B cell (primary cell): ENCODE measurements around the gene TMEM203. TPM values are rescaled to one million over a fixed set of nuclear protein-coding genes. Genes with fewer than 3 reads are reported as not detected.

Experiments used
- ATAC-seq: fragments of 200-7000 bp; cut with Tn5 transposase; one replicate; pipeline ENCODE4 v1.10.0; 2021; ENCODE audit warnings: low read depth, mild to moderate bottlenecking, moderate number of reproducible peaks, moderate library complexity
- CTCF ChIA-PET: fragments of 350-600 bp; sonication (Branson Sonifier 250); formaldehyde crosslinking; loops from one replicate; lab custom pipeline; 2021; ENCODE audit warnings: antibody characterized with exemption, inconsistent platforms; lab: Charles Lee
- POLR2A ChIA-PET: fragments of 350-600 bp; sonication (Branson Sonifier 250); formaldehyde crosslinking; loops from one replicate; lab custom pipeline; 2021; ENCODE audit warnings: antibody characterized with exemption; lab: Charles Lee
- DNase-seq: peaks from one replicate; pipeline ENCODE4 v3.0.0; 2013
- H2AFZ ChIP-seq: 2 replicates; pipeline ENCODE4 v1.6.1; 2012; ENCODE audit warnings: mild to moderate bottlenecking, low read depth, low read length; ENCODE audit not compliant: insufficient read depth, poor library complexity, severe bottlenecking
- H3K27ac ChIP-seq, 2 donors: 1 replicate in 1 of 2; 2 replicates in 1 of 2; pipeline ENCODE4 v1.5.1; 2012 to 2013; ENCODE audit warnings: low read length in 2 of 2, mild to moderate bottlenecking in 2 of 2, moderate library complexity in 1 of 2
- H3K27me3 ChIP-seq, 4 experiments: fragments of 200-600 bp in 1 of 4; sonication (generic) in 1 of 4; replicated peaks in 1 of 4; 1 replicate in 2 of 4; 2 replicates in 2 of 4; pipeline versions ENCODE4 v1.6.1 to v1.7.0; 2013 to 2016; ENCODE audit warnings: low read length in 3 of 4, mild to moderate bottlenecking in 2 of 4, mixed read lengths in 1 of 4, moderate library complexity in 1 of 4; ENCODE audit not compliant: insufficient read depth in 4 of 4, control insufficient read depth in 3 of 4; ENCODE audit errors: control extremely low read depth in 1 of 4
- H3K36me3 ChIP-seq, 2 experiments: replicated peaks in 1 of 2; 1 replicate in 1 of 2; 2 replicates in 1 of 2; pipeline versions ENCODE4 v1.6.1 to v1.7.1; 2013; ENCODE audit warnings: low read length in 1 of 2; ENCODE audit not compliant: insufficient read depth in 2 of 2, control insufficient read depth in 1 of 2; ENCODE audit errors: control extremely low read depth in 1 of 2, extremely low read depth in 1 of 2
- H3K4me1 ChIP-seq, 2 donors: fragments of 200-600 bp in 1 of 2; sonication (generic) in 1 of 2; 1 replicate in 1 of 2; 2 replicates in 1 of 2; pipeline versions ENCODE4 v1.5.1 to v1.6.1; 2013 to 2017; ENCODE audit warnings: low read length in 2 of 2; ENCODE audit not compliant: control insufficient read depth in 2 of 2, insufficient read depth in 2 of 2
- H3K4me2 ChIP-seq: replicated peaks from 2 replicates; pipeline ENCODE3; 2012; ENCODE audit warnings: mild to moderate bottlenecking, low read depth, low read length; ENCODE audit not compliant: poor library complexity, severe bottlenecking
- H3K4me3 ChIP-seq, 5 experiments: fragments of 200-600 bp in 1 of 5; sonication (generic) in 1 of 5; 1 replicate in 3 of 5; 2 replicates in 2 of 5; pipeline versions ENCODE4 v1.5.1 to v1.7.0; 2011 to 2016; ENCODE audit warnings: low read length in 4 of 5, mild to moderate bottlenecking in 4 of 5, low read depth in 2 of 5, control low read depth in 1 of 5, moderate library complexity in 1 of 5; ENCODE audit not compliant: insufficient read depth in 1 of 5; ENCODE audit errors: control extremely low read depth in 1 of 5, extremely low read depth in 1 of 5
- H3K79me2 ChIP-seq: fragments of 200-600 bp; sonication (generic); one replicate; pipeline ENCODE4 v1.6.0; 2016; ENCODE audit warnings: low read length; ENCODE audit not compliant: control insufficient read depth, insufficient read depth
- H3K9ac ChIP-seq: fragments of 200-600 bp; sonication (generic); 2 replicates; pipeline ENCODE4 v1.6.1; 2017; ENCODE audit warnings: mild to moderate bottlenecking, low read length, moderate library complexity
- H3K9me3 ChIP-seq, 3 donors: one replicate each; pipeline versions ENCODE4 v1.6.1 to v1.7.1; 2013; ENCODE audit warnings: low read length in 2 of 3; ENCODE audit not compliant: control insufficient read depth in 2 of 3, insufficient read depth in 1 of 3; ENCODE audit errors: control extremely low read depth in 1 of 3
- H4K20me1 ChIP-seq: 2 replicates; pipeline ENCODE4 v1.6.0; 2012; ENCODE audit warnings: mild to moderate bottlenecking, low read length; ENCODE audit not compliant: insufficient read depth, control insufficient read depth, poor library complexity, severe bottlenecking
- H3K27ac Mint-ChIP-seq: one replicate; pipeline ENCODE4 v1.8.0; 2021; ENCODE audit warnings: mixed read lengths
- H3K27me3 Mint-ChIP-seq: one replicate; pipeline ENCODE4 v1.8.0; 2021; ENCODE audit warnings: mixed read lengths
- H3K4me1 Mint-ChIP-seq: one replicate; pipeline ENCODE4 v1.8.0; 2021; ENCODE audit warnings: mixed read lengths
- H3K4me3 Mint-ChIP-seq: one replicate; pipeline ENCODE4 v1.8.0; 2021; ENCODE audit warnings: mixed read lengths
- H3K9me3 Mint-ChIP-seq: one replicate; pipeline ENCODE4 v1.8.0; 2022; ENCODE audit warnings: mixed read lengths; ENCODE audit not compliant: insufficient read depth
- CTCF ChIP-seq: fragments of 200-600 bp; IDR thresholded peaks from one replicate; pipeline ENCODE4 v1.8.0; 2022; ENCODE audit warnings: antibody characterized with exemption, mild to moderate bottlenecking
- EZH2 ChIP-seq: IDR thresholded peaks from 2 replicates; pipeline ENCODE4 v1.6.1; 2012; ENCODE audit warnings: borderline replicate concordance, low read depth, mild to moderate bottlenecking, moderate library complexity, low read length; ENCODE audit not compliant: insufficient read depth, poor library complexity, severe bottlenecking
- WGBS: methylation state at CpG from one replicate; pipeline ENCODE4 v1.1.5; 2013; ENCODE audit warnings: missing lambda C conversion rate; ENCODE audit not compliant: insufficient coverage; 5-methylcytosine and 5-hydroxymethylcytosine counted together
- intact Hi-C: fragments of 100-400 bp; cut with micrococcal nuclease; formaldehyde crosslinking; loops from one replicate; pipeline ENCODE4 v1.10.0; 2022
- polyA plus RNA-seq: library from polyadenylated mRNA; depleted of rRNA; stranded (reverse); fragments of >200 nt; gene quantifications from 2 replicates; pipeline ENCODE4 v1.2.3, GENCODE V29; 2012
- total RNA-seq, 2 donors: library from RNA; stranded (reverse); fragments of 120-200 nt in 1 of 2; gene quantifications; 1 replicate in 1 of 2; 2 replicates in 1 of 2; pipeline versions ENCODE4 v1.2.3 to v1.2.4, GENCODE V29; 2013 to 2022

Gene TMEM203
- total and polyA plus RNA-seq, 2 donors (not counting 1 experiment from before 2014, with no cell fraction given) = 20.6 to 35.7 TPM

- DNase-seq (no peak), ATAC-seq (no peak)
- no peaks in the 10 kb centered on the region for H3K79me2 ChIP-seq
- no peak overlapping the region for H3K4me2 ChIP-seq
- no peak overlapping the region for H3K27ac Mint-ChIP-seq
- intact Hi-C loops = no loop called here
- CTCF ChIA-PET = interaction anchor here (0.9 to 1.2 kb wide), 2 partner anchors 112 to 134 kb away, joined by 3 to 4 read pairs; no protein-coding TSS in a partner anchor
- H3K27me3 ChIP-seq = peaks cover 0 to 38% (median 2%) of the 10 kb centered on the region in 4 experiments
- no peak overlapping the region for H3K9ac ChIP-seq
- H3K36me3 ChIP-seq = no peaks in the 10 kb centered on the region
- TF ChIP-seq CTCF (no peak), EZH2 (no peak)
- H3K4me3 ChIP-seq = no peak overlapping the region
- H3K9me3 Mint-ChIP-seq = no peaks in the 10 kb centered on the region
- H3K4me1 Mint-ChIP-seq = peaks cover 13% of the 10 kb centered on the region
- 66% methylated on average over 27 of the region's 31 CpGs for WGBS
- no peaks in the 10 kb centered on the region for H3K9me3 ChIP-seq
- no peak overlapping the region for H3K27ac ChIP-seq
- H3K27me3 Mint-ChIP-seq = peaks cover 4% of the 10 kb centered on the region
- peaks cover 14 to 20% of the 10 kb centered on the region in 2 donors for H3K4me1 ChIP-seq
- H3K4me3 Mint-ChIP-seq = no peak overlapping the region
- POLR2A ChIA-PET = no interaction called here
- no peak overlapping the region for H2AFZ ChIP-seq
- no peaks in the 10 kb centered on the region for H4K20me1 ChIP-seq
Measured at GRCh38 chr9:137229903-137230704, 24.7 kb upstream of the TMEM203 start.
